GM13976 (cell line): ENCODE results near the gene FOXP1.

Experiments
- DNase-seq: peaks from one replicate; pipeline ENCODE4 v3.0.0; 2012; ENCODE audit warnings: low spot score
- CTCF ChIP-seq: IDR thresholded peaks from 2 replicates; pipeline ENCODE4 v1.5.1; 2012; ENCODE audit warnings: borderline replicate concordance, mild to moderate bottlenecking; ENCODE audit not compliant: insufficient read depth; ENCODE audit errors: extremely low read depth, missing control alignments, control extremely low read depth
- in situ Hi-C: fragments of 300-500 bp; cut with MboI; formaldehyde crosslinking; loops from one replicate; pipeline ENCODE4 v1.12.0; 2022; ENCODE audit warnings: low sequenced_read_pairs, mixed read lengths, inconsistent platforms; ENCODE audit not compliant: unreplicated experiment

FOXP1 gene

GRCh38 chr3:71542521-71543370 is 40.8 kb downstream of the FOXP1 start:
- TF ChIP-seq CTCF = no peak
- DNase-seq = no peak

DNA sequence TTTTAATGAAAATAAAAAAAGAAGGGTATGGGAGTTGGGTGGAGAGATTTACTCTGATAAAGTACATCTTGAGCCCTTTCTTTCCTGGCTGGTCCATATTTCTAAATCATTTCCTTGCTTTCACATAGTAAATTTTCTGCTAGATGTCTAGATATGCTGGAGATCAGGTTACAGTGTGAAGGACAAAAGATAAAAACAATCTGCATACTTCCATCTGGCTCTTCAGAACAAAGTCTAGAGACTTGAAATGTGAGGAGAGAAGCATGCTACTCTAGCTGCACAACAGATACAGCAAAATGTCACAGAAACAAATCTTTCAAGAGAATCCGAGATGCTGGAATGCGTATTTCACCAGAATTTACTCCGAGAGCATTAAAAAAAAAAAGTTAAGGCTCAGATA is 42.2 kb downstream of the FOXP1 start:
- TF ChIP-seq CTCF = no peak
- DNase-seq = no peak
- in situ Hi-C loops = no loop called here

More at GRCh38 chr3:71542521-71543370, 40.8 kb downstream of the FOXP1 start:
- in situ Hi-C loops = no loop called here

GRCh38 chr3:71537211-71537611 is 46.3 kb downstream of the FOXP1 start:
- no peak for DNase-seq
- in situ Hi-C loops = no loop called here
- TF ChIP-seq CTCF = no peak

DNA sequence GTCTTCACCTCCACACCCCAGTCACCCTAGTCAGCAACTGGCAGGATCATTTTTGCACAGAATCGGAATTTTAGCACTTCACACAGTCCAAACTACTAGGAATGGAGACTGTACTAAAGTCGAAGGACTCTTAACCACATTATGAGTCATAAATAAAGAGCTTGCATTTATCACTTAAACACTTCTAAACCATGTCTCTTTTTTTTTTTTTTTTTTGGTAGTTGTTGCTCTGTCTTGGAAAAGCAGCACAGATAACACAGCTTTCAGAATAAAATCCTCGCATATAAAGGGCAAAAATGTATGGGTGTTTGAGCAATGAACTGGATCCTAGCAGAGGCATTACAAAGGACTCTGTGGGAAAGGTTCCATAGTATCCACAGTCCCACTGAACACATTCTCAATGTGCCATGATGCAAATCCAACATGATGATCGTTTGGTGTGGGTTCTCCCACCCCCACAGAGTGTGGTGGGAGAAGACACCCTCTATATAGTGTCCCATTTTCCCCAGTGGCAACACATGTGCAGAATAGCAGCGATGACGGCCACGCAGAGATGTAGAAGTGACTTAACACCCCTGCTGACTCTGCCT is 47.1 kb downstream of the FOXP1 start:
- TF ChIP-seq CTCF = no peak
- in situ Hi-C loops = no loop called here
- no peak for DNase-seq

DNA sequence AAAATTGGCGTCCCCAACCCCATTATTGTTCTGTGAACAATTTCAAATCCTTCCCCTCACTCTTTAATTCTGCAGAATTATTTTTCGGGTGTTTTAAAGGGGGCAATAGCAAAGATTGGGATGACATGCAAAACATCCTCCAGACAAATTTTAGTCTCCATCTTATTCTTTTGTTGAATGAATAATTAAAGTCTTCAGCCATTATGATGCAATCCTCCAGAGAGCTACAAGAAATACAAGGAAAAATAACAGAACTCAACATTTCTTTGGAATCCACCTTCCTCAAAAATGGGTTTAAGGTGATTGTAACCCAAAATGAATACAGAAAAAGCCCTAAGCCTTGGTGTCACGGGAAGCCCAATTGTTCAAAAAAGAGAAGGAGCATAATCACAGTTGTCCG is 49.9 kb downstream of the FOXP1 start:
- no peak for TF ChIP-seq CTCF
- DNase-seq = no peak
- in situ Hi-C loops = no loop called here

- TF ChIP-seq CTCF = no peak
- in situ Hi-C loops = no loop called here
- no peak for DNase-seq
These were observed 50.7 kb downstream of the FOXP1 start for GRCh38 chr3:71532639-71533395.
